ENCODE measurements around the gene GH1. TPM values are rescaled to one million over a fixed set of nuclear protein-coding genes. Genes with fewer than 3 reads are reported as not detected.
"Not testable (repeated sequence)": the region's sequence is repeated elsewhere in the genome, so short reads cannot be mapped to it uniquely, and the experiment has no call there.

GH1 gene
- total RNA-seq, 2 donors from 2014 or later: not detected

- ATAC-seq: peak; percentile 66 to 78
- DNase-seq (ENCODE audit: low spot score): no peak
- H3K27ac Mint-ChIP-seq: no peak overlapping the region
- H3K4me3 Mint-ChIP-seq: no peak overlapping the region
- no peaks in the 10 kb centered on the region for H3K36me3 Mint-ChIP-seq
- no peaks in the 10 kb centered on the region for H3K9me3 Mint-ChIP-seq
- peaks cover 0 to 4% of the 10 kb centered on the region in 2 donors for H3K27me3 Mint-ChIP-seq
- H3K4me1 Mint-ChIP-seq (ENCODE audit: low read depth in 2 of 2): peaks cover 2 to 4% of the 10 kb centered on the region in 2 donors
Observed at GRCh38 chr17:63911657-63912100, 7.0 kb downstream of the GH1 start.

GRCh38 chr17:63911041-63911635 lies 7.5 kb downstream of the GH1 start, which contains the start of gene CSHL1:
TSS of gene CSHL1 (minus strand) at chr17:63911258. CDS start at chr17:63911196, 62 bp downstream.
- H3K27ac Mint-ChIP-seq: no peak within 1 kb of the TSS
- no peak for ATAC-seq
- H3K36me3 Mint-ChIP-seq: no peaks in the 10 kb centered on the region
- H3K27me3 Mint-ChIP-seq: peaks cover 0 to 4% of the 10 kb centered on the region in 2 donors
- DNase-seq (ENCODE audit: low spot score): no peak
- no peak within 1 kb of the TSS for H3K4me3 Mint-ChIP-seq
- no peaks in the 10 kb centered on the region for H3K9me3 Mint-ChIP-seq
- peaks cover 2 to 4% of the 10 kb centered on the region in 2 donors for H3K4me1 Mint-ChIP-seq (ENCODE audit: low read depth in 2 of 2)

GRCh38 chr17:63910096-63910495 lies 8.5 kb downstream of the GH1 start:
- Mint-ChIP-seq H3K9me3 (no peaks in the 10 kb centered on the region), H3K4me1 (ENCODE audit: low read depth in 2 of 2) (peaks cover 2 to 4% of the 10 kb centered on the region in 2 donors), H3K27me3 (peaks cover 0 to 4% of the 10 kb centered on the region in 2 donors), H3K27ac (no peak overlapping the region), H3K4me3 (no peak overlapping the region), H3K36me3 (no peaks in the 10 kb centered on the region)
- DNase-seq (ENCODE audit: low spot score) (no peak), ATAC-seq (no peak)

- not testable (repeated sequence) for H3K27ac Mint-ChIP-seq; H3K4me3 Mint-ChIP-seq; H3K9me3 Mint-ChIP-seq; H3K36me3 Mint-ChIP-seq; ATAC-seq; H3K4me1 Mint-ChIP-seq (ENCODE audit: low read depth in 2 of 2); H3K27me3 Mint-ChIP-seq; DNase-seq (ENCODE audit: low spot score)
Observed at GRCh38 chr17:63909586-63909985, 9.1 kb downstream of the GH1 start.

GRCh38 chr17:63907161-63907778 lies 11.4 kb downstream of the GH1 start:
- not testable (repeated sequence) for H3K9me3 Mint-ChIP-seq; H3K36me3 Mint-ChIP-seq; H3K4me1 Mint-ChIP-seq (ENCODE audit: low read depth in 2 of 2); ATAC-seq; H3K27me3 Mint-ChIP-seq; H3K27ac Mint-ChIP-seq; DNase-seq (ENCODE audit: low spot score); H3K4me3 Mint-ChIP-seq

DNA sequence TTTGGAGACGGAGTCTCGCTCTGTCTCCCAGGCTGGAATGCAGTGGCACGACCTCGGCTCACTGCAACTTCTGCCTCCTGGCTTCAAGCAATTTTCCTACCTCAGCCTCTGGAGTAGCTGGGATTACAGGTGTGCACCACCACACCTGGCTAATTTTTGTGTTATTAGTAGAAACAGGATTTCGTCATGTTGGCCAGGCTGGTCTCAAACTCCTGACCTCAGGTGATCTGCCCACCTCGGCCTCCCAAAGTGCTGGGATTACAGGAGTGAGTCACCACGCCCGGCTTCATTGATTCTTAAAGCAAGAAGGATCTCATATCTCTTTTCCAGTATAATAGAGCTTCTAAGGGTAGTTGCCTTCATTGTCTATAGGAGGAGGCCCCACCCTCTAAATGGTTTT lies 13.8 kb downstream of the GH1 start:
- H3K4me3 Mint-ChIP-seq; H3K27ac Mint-ChIP-seq; ATAC-seq; H3K27me3 Mint-ChIP-seq; H3K4me1 Mint-ChIP-seq (ENCODE audit: low read depth in 2 of 2); H3K9me3 Mint-ChIP-seq; DNase-seq (ENCODE audit: low spot score); H3K36me3 Mint-ChIP-seq: not testable (repeated sequence)

- H3K27me3 Mint-ChIP-seq; H3K36me3 Mint-ChIP-seq; H3K4me3 Mint-ChIP-seq; DNase-seq (ENCODE audit: low spot score); H3K4me1 Mint-ChIP-seq (ENCODE audit: low read depth in 2 of 2); ATAC-seq; H3K9me3 Mint-ChIP-seq; H3K27ac Mint-ChIP-seq: not testable (repeated sequence)
Observed at GRCh38 chr17:63903787-63904201, 14.8 kb downstream of the GH1 start.

GRCh38 chr17:63901971-63902370 lies 16.7 kb downstream of the GH1 start:
- not testable (repeated sequence) for H3K4me3 Mint-ChIP-seq; H3K27ac Mint-ChIP-seq; H3K4me1 Mint-ChIP-seq (ENCODE audit: low read depth in 2 of 2); H3K27me3 Mint-ChIP-seq; DNase-seq (ENCODE audit: low spot score); ATAC-seq; H3K36me3 Mint-ChIP-seq; H3K9me3 Mint-ChIP-seq

GRCh38 chr17:63898899-63899798 lies 19.5 kb downstream of the GH1 start:
- not testable (repeated sequence) for H3K27ac Mint-ChIP-seq, ATAC-seq

DNA sequence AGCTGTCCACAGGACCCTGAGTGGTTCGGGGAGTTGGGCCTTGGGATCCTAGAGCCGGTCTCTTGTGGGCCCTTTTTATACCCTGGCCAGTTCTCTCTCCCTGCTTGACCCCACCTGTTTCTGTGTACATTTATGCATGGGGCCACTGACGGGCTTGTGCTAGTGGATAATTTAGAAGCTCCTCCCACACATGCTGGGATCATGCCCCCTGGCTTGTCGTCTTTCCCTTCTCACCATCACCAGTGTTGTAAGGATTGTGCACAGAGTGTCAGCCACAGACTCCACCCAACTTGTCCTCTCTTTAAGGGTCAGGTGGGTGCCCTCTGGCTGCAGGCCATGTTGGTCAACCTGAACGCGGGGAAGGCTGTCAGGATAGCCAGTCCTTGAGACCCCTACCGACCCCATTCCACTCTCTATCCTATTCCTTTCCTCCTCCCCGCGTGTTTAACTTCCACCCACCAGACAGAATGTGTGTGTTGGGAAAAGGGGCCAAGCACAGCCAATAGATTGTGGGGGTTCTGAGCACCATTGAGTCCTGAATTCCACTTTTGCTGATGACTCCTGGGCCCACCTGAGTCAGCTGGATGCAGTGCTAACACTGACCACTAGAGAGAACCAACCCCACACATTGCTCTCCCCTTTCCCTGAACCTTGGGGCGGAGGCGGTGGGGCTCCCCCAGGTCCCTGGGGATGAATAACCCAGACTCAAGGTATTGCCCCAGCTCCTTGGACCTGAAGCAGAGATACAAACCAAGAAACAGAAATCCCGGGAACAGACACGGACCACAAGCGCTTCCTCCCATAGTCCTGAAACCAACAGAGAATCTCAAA lies 21.9 kb downstream of the GH1 start, which contains the start of gene CSH1:
CSH1 (minus strand) TSS at position 51 of the 831 bp plus-strand sequence. CDS start 63 bp downstream, outside the sequence.
- not testable (repeated sequence) for H3K27ac Mint-ChIP-seq; H3K27me3 Mint-ChIP-seq; H3K9me3 Mint-ChIP-seq; H3K4me1 Mint-ChIP-seq (ENCODE audit: low read depth in 2 of 2); H3K4me3 Mint-ChIP-seq; H3K36me3 Mint-ChIP-seq; DNase-seq (ENCODE audit: low spot score)
- peak in 1 of 2 donors; percentile 45 for ATAC-seq

More at GRCh38 chr17:63898899-63899798, 19.5 kb downstream of the GH1 start:
- DNase-seq (ENCODE audit: low spot score); H3K27me3 Mint-ChIP-seq; H3K36me3 Mint-ChIP-seq; H3K4me1 Mint-ChIP-seq (ENCODE audit: low read depth in 2 of 2); H3K9me3 Mint-ChIP-seq; H3K4me3 Mint-ChIP-seq: not testable (repeated sequence)

GRCh38 chr17:63894821-63895220 lies 23.8 kb downstream of the GH1 start:
- not testable (repeated sequence) for H3K36me3 Mint-ChIP-seq; H3K27ac Mint-ChIP-seq; H3K9me3 Mint-ChIP-seq; H3K4me3 Mint-ChIP-seq; ATAC-seq; H3K27me3 Mint-ChIP-seq; H3K4me1 Mint-ChIP-seq (ENCODE audit: low read depth in 2 of 2); DNase-seq (ENCODE audit: low spot score)

DNA sequence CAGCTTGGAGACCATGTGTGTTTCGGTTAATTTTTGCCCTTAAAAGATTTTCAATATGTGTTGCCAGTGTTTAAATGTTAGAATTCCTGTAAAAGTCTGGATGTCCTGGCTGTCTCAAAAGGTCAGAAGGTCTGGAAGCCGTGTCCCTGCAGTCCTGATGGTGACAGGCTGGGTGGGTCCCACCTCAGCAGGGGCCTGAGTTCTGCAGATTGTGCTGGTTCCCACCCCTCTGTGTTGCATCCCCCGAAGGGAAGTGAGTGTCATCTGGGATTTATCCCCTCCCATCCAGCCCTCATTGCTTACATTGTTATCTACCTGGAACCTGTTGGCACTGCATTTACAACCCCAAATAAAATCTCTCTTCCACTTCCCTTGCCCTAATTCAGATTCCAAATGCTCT lies 24.6 kb downstream of the GH1 start:
- not testable (repeated sequence) for H3K4me1 Mint-ChIP-seq (ENCODE audit: low read depth in 2 of 2); H3K4me3 Mint-ChIP-seq; H3K36me3 Mint-ChIP-seq; H3K9me3 Mint-ChIP-seq; H3K27ac Mint-ChIP-seq; DNase-seq (ENCODE audit: low spot score); H3K27me3 Mint-ChIP-seq; ATAC-seq

DNA sequence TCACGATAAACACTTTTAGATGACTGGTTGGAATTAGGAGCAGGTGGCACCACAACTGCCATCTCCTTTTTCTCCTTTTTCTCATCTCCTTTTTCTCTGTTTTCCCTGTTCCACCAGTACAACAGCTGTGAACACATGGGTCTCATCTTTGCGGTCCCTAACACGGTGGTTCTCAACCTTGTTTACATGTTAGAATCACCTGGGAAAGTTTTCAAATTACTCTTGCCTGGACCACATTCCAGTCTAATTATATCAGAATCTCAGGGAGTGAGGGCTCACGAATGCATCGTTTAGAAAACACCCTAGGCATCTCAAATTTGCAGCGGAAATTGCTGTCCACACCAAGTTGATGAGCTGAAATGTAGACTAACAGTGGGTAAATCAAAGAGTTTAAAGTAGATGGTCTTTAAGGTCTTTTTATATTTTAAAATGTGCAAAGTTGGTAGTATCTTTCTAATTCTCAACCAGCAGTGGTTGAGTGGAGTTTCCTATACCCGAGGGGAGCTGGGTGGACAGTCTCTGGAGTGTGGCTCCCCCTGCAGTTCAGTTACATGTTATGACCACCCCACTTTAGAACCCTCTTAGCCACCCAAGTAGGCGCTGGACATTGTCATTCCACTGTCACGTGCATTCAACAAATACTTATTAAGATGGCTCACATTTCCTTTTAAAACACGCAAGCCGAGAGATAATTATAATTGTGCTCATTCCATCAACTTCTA lies 26.2 kb downstream of the GH1 start:
- not testable (repeated sequence) for H3K36me3 Mint-ChIP-seq; H3K9me3 Mint-ChIP-seq; H3K27ac Mint-ChIP-seq; ATAC-seq; DNase-seq (ENCODE audit: low spot score); H3K27me3 Mint-ChIP-seq; H3K4me1 Mint-ChIP-seq (ENCODE audit: low read depth in 2 of 2); H3K4me3 Mint-ChIP-seq

All from natural killer cell treated with Interleukin-12 subunit alpha and Interleukin-12 subunit beta and Interleukin-15 and Interleukin-18, amount 100 ng/mL, for 72 hours (primary cell).